Panc1 (cell line): Measurements from ENCODE around the gene INPP4B.

Source experiments
- CTCF ChIP-seq: fragments of 450-650 bp; IDR thresholded peaks from 2 replicates; pipeline ENCODE4 v1.5.1; 2017; ENCODE audit warnings: mild to moderate bottlenecking
- POLR2AphosphoS5 ChIP-seq: IDR thresholded peaks from 2 replicates; pipeline ENCODE4 v1.6.1; 2012; ENCODE audit warnings: mild to moderate bottlenecking, low read depth, low read length, moderate library complexity
- TCF7L2 ChIP-seq: IDR thresholded peaks from 2 replicates; pipeline ENCODE4 v1.6.1; 2011; ENCODE audit warnings: mild to moderate bottlenecking, low read depth, low read length, inconsistent platforms
- TF ChIP-seq, protein P1 (sequence below), 2 experiments: IDR thresholded peaks; 2 replicates each; pipeline ENCODE4 v1.6.1; 2011 to 2012; ENCODE audit warnings: low read depth in 2 of 2, control low read depth in 1 of 2, low read length in 1 of 2, mild to moderate bottlenecking in 1 of 2, moderate library complexity in 1 of 2; ENCODE audit not compliant: insufficient read depth in 1 of 2

- TF ChIP-seq, protein P1, sequence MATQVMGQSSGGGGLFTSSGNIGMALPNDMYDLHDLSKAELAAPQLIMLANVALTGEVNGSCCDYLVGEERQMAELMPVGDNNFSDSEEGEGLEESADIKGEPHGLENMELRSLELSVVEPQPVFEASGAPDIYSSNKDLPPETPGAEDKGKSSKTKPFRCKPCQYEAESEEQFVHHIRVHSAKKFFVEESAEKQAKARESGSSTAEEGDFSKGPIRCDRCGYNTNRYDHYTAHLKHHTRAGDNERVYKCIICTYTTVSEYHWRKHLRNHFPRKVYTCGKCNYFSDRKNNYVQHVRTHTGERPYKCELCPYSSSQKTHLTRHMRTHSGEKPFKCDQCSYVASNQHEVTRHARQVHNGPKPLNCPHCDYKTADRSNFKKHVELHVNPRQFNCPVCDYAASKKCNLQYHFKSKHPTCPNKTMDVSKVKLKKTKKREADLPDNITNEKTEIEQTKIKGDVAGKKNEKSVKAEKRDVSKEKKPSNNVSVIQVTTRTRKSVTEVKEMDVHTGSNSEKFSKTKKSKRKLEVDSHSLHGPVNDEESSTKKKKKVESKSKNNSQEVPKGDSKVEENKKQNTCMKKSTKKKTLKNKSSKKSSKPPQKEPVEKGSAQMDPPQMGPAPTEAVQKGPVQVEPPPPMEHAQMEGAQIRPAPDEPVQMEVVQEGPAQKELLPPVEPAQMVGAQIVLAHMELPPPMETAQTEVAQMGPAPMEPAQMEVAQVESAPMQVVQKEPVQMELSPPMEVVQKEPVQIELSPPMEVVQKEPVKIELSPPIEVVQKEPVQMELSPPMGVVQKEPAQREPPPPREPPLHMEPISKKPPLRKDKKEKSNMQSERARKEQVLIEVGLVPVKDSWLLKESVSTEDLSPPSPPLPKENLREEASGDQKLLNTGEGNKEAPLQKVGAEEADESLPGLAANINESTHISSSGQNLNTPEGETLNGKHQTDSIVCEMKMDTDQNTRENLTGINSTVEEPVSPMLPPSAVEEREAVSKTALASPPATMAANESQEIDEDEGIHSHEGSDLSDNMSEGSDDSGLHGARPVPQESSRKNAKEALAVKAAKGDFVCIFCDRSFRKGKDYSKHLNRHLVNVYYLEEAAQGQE (IDR thresholded peaks at IDR 0.05; ENCODE audit: insufficient read depth in 1 of 2, low read depth in 2 of 2, low read length in 1 of 2) = no peak
- TF ChIP-seq CTCF (no peak), TCF7L2 (no peak), POLR2AphosphoS5 (no peak)
Measured at GRCh38 chr4:142823796-142824195, 22.3 kb downstream of the INPP4B start.
